K562 (cell line): ENCODE results near the gene MON1A. TPM values are rescaled to one million over a fixed set of nuclear protein-coding genes. Genes with fewer than 3 reads are reported as not detected.

Experiments used
- ATF1 ChIP-seq, 2 experiments: fragments of 450-650 bp in 1 of 2; IDR thresholded peaks; 2 replicates each; pipeline ENCODE4 v1.6.1; 2016; ENCODE audit warnings: missing compliant biosample characterization in 1 of 2, missing genetic modification characterization in 1 of 2
- CBX8 ChIP-seq: fragments of 200-600 bp; sonication (generic); IDR thresholded peaks from 2 replicates; pipeline ENCODE4 v1.6.1; 2012; ENCODE audit warnings: borderline replicate concordance, mixed run types, low read depth, mild to moderate bottlenecking, moderate library complexity, mixed read lengths, low read length, control low read depth, inconsistent platforms; ENCODE audit not compliant: poor library complexity, severe bottlenecking; ENCODE audit errors: extremely low read depth
- CHD2 ChIP-seq: IDR thresholded peaks from 2 replicates; pipeline ENCODE4 v1.6.1; 2011; ENCODE audit warnings: low read depth, low read length
- CREBBP ChIP-seq: IDR thresholded peaks from one replicate; pipeline ENCODE4 v1.6.1; 2012; ENCODE audit warnings: low read depth, mild to moderate bottlenecking, control low read depth, inconsistent platforms, low read length
- MIER1 ChIP-seq: fragments of 450-650 bp; IDR thresholded peaks from 2 replicates; pipeline ENCODE4 v1.6.1; 2016; ENCODE audit warnings: antibody characterized with exemption, mild to moderate bottlenecking, low read depth
- NONO ChIP-seq, 2 experiments: fragments of 200-400 bp in 1 of 2; fragments of 450-650 bp in 1 of 2; formaldehyde crosslinking in 1 of 2; IDR thresholded peaks; 2 replicates each; pipeline ENCODE4 v1.6.1; 2017; ENCODE audit warnings: low read depth in 2 of 2, mild to moderate bottlenecking in 2 of 2, moderate library complexity in 2 of 2, low read length in 1 of 2
- PHF8 ChIP-seq: fragments of 200-600 bp; sonication (generic); IDR thresholded peaks from 2 replicates; pipeline ENCODE4 v1.6.1; 2012; ENCODE audit warnings: mixed run types, mild to moderate bottlenecking, inconsistent platforms, low read length, moderate library complexity, borderline replicate concordance
- TCF3 ChIP-seq: sonication (generic); formaldehyde crosslinking; IDR thresholded peaks from 2 replicates; pipeline ENCODE4 v1.4.0; 2020; ENCODE audit warnings: mild to moderate bottlenecking, missing genetic modification reagents
- ZNF3 ChIP-seq: fragments of 250-450 bp; sonication (Bioruptor Pico); IDR thresholded peaks from 2 replicates; pipeline ENCODE4 v1.5.0; 2021; ENCODE audit warnings: mild to moderate bottlenecking, moderate library complexity
- ZNF384 ChIP-seq: IDR thresholded peaks from 2 replicates; pipeline ENCODE4 v1.6.1; 2012; ENCODE audit warnings: low read depth, low read length, improper control_type of control experiment
- ZNF41 ChIP-seq: fragments of 250-450 bp; sonication (Bioruptor Pico); conservative IDR thresholded peaks from 2 replicates; pipeline ENCODE4 v1.4.0; 2020; ENCODE audit warnings: mild to moderate bottlenecking
- polyA plus RNA-seq, 8 experiments: library from polyadenylated mRNA; depleted of rRNA in 4 of 8; stranded (reverse) in 5 of 8; unstranded in 3 of 8; fragments of >200 nt; fragmentation: Nextera tagmentation in 2 of 8; fragmentation: Illumina TruSeq in 1 of 8; extraction: Ambion mirVana in 2 of 8; extraction: Trizol in 1 of 8; gene quantifications; 2 replicates each; pipeline versions ENCODE4 v1.2.1 to v1.2.3, GENCODE V29; 2011 to 2014; ENCODE audit warnings: inconsistent platforms in 1 of 8, missing spikeins in 1 of 8
- total RNA-seq, 7 experiments: library from RNA; depleted of rRNA in 6 of 7; stranded (reverse); fragments of >200 nt in 6 of 7; fragmentation: Illumina TruSeq in 2 of 7; extraction: Trizol in 2 of 7; gene quantifications; 2 replicates each; pipeline versions ENCODE4 v1.2.1 to v1.2.3, GENCODE V29; 2011 to 2021; ENCODE audit warnings: low replicate concordance in 1 of 7
- TF ChIP-seq, protein P1 (sequence below): fragments of 250-450 bp; sonication (Bioruptor Pico); IDR thresholded peaks from 2 replicates; pipeline ENCODE4 v1.4.0; 2020; ENCODE audit warnings: borderline replicate concordance
- TF ChIP-seq, protein P2 (sequence below): fragments of 450-650 bp; IDR thresholded peaks from 2 replicates; pipeline ENCODE4 v1.6.1; 2017; ENCODE audit warnings: antibody characterized with exemption, mild to moderate bottlenecking
- TF ChIP-seq, protein P3 (sequence below): IDR thresholded peaks from 2 replicates; pipeline ENCODE4 v1.6.1; 2016; ENCODE audit warnings: missing genetic modification characterization, missing compliant biosample characterization
- TF ChIP-seq, protein P4 (sequence below): fragments of 450-650 bp; formaldehyde crosslinking; IDR thresholded peaks from 2 replicates; pipeline ENCODE4 v1.4.0; 2022; ENCODE audit warnings: missing genetic modification characterization

MON1A gene
- total and polyA plus RNA-seq, 9 of the 15 experiments (the other 6 are each of a cell fraction or from before 2014, with no cell fraction given) = 1.1 to 13.8 (median 6.8) TPM

GRCh38 chr3:49929291-49930167 is at the start of gene MON1A (continued):
- TF ChIP-seq, protein P1, sequence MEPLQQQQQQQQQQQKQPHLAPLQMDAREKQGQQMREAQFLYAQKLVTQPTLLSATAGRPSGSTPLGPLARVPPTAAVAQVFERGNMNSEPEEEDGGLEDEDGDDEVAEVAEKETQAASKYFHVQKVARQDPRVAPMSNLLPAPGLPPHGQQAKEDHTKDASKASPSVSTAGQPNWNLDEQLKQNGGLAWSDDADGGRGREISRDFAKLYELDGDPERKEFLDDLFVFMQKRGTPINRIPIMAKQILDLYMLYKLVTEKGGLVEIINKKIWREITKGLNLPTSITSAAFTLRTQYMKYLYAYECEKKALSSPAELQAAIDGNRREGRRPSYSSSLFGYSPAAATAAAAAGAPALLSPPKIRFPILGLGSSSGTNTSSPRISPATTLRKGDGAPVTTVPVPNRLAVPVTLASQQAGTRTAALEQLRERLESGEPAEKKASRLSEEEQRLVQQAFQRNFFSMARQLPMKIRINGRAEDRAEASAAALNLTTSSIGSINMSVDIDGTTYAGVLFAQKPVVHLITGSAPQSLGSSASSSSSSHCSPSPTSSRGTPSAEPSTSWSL (CRISPR knock-in tag) = no peak
- TF ChIP-seq PHF8 = peak; percentile 78; the same call in 1 of the 2 replicates
- TF ChIP-seq ATF1 (CRISPR knock-in tag; IDR thresholded peaks at IDR 0.05) = no peak
- TF ChIP-seq ATF1 (tag; IDR thresholded peaks at IDR 0.05) = peak; percentile 59
- TF ChIP-seq ZNF384 = no peak
- TF ChIP-seq, protein P2, sequence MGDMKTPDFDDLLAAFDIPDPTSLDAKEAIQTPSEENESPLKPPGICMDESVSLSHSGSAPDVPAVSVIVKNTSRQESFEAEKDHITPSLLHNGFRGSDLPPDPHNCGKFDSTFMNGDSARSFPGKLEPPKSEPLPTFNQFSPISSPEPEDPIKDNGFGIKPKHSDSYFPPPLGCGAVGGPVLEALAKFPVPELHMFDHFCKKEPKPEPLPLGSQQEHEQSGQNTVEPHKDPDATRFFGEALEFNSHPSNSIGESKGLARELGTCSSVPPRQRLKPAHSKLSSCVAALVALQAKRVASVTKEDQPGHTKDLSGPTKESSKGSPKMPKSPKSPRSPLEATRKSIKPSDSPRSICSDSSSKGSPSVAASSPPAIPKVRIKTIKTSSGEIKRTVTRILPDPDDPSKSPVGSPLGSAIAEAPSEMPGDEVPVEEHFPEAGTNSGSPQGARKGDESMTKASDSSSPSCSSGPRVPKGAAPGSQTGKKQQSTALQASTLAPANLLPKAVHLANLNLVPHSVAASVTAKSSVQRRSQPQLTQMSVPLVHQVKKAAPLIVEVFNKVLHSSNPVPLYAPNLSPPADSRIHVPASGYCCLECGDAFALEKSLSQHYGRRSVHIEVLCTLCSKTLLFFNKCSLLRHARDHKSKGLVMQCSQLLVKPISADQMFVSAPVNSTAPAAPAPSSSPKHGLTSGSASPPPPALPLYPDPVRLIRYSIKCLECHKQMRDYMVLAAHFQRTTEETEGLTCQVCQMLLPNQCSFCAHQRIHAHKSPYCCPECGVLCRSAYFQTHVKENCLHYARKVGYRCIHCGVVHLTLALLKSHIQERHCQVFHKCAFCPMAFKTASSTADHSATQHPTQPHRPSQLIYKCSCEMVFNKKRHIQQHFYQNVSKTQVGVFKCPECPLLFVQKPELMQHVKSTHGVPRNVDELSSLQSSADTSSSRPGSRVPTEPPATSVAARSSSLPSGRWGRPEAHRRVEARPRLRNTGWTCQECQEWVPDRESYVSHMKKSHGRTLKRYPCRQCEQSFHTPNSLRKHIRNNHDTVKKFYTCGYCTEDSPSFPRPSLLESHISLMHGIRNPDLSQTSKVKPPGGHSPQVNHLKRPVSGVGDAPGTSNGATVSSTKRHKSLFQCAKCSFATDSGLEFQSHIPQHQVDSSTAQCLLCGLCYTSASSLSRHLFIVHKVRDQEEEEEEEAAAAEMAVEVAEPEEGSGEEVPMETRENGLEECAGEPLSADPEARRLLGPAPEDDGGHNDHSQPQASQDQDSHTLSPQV = no peak
- no peak; the same call in 1 of the 2 replicates for TF ChIP-seq CHD2
- TF ChIP-seq CBX8 = no peak
- no peak for TF ChIP-seq MIER1
- TF ChIP-seq, protein P3, sequence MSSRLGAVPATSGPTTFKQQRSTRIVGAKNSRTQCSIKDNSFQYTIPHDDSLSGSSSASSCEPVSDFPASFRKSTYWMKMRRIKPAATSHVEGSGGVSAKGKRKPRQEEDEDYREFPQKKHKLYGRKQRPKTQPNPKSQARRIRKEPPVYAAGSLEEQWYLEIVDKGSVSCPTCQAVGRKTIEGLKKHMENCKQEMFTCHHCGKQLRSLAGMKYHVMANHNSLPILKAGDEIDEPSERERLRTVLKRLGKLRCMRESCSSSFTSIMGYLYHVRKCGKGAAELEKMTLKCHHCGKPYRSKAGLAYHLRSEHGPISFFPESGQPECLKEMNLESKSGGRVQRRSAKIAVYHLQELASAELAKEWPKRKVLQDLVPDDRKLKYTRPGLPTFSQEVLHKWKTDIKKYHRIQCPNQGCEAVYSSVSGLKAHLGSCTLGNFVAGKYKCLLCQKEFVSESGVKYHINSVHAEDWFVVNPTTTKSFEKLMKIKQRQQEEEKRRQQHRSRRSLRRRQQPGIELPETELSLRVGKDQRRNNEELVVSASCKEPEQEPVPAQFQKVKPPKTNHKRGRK (tag) = no peak
- TF ChIP-seq TCF3 (CRISPR knock-in tag) = no peak
- TF ChIP-seq, protein P4, sequence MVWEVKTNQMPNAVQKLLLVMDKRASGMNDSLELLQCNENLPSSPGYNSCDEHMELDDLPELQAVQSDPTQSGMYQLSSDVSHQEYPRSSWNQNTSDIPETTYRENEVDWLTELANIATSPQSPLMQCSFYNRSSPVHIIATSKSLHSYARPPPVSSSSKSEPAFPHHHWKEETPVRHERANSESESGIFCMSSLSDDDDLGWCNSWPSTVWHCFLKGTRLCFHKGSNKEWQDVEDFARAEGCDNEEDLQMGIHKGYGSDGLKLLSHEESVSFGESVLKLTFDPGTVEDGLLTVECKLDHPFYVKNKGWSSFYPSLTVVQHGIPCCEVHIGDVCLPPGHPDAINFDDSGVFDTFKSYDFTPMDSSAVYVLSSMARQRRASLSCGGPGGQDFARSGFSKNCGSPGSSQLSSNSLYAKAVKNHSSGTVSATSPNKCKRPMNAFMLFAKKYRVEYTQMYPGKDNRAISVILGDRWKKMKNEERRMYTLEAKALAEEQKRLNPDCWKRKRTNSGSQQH (CRISPR knock-in tag) = no peak
- no peak for TF ChIP-seq CREBBP
- TF ChIP-seq ZNF3 = no peak
- TF ChIP-seq NONO (IDR thresholded peaks at IDR 0.05; ENCODE audit: low read depth in 2 of 2, low read length in 1 of 2) = peak in 1 of 2 experiments; percentile 31; a peak in 1 of 4 replicates
- no peak for TF ChIP-seq ZNF41
